ENCODE results near the gene HS3ST4. TPM values are rescaled to one million over a fixed set of nuclear protein-coding genes. Genes with fewer than 3 reads are reported as not detected.

The HS3ST4 gene
- total RNA-seq, 4 donors from 2014 or later: 0.15 to 4.6 (median 0.37) TPM

- WGBS, 2 donors: 71% methylated on average over 1 of the region's 1 CpG
- DNase-seq: no peak
- Histone ChIP-seq H3K27me3 (no peaks in the 10 kb centered on the region), H3K4me1 (no peaks in the 10 kb centered on the region), H3K36me3 (no peaks in the 10 kb centered on the region), H3K27ac (no peak overlapping the region), H3K9me3 (no peaks in the 10 kb centered on the region), H3K4me3 (no peak overlapping the region)
- TF ChIP-seq POLR2A (IDR thresholded peaks at IDR 0.05): no peak
- TF ChIP-seq CTCF (IDR thresholded peaks at IDR 0.05): no peak
- intact Hi-C loops (cut with DNase I): no loop called here
Observed at GRCh38 chr16:26128296-26128695, 436.5 kb downstream of the HS3ST4 start.

GRCh38 chr16:26129997-26130396 is 438.2 kb downstream of the HS3ST4 start:
- H3K36me3 ChIP-seq: no peaks in the 10 kb centered on the region
- no peak for DNase-seq
- H3K9me3 ChIP-seq: no peaks in the 10 kb centered on the region
- no peak overlapping the region for H3K4me3 ChIP-seq
- intact Hi-C loops (cut with DNase I): no loop called here
- H3K4me1 ChIP-seq: no peaks in the 10 kb centered on the region
- no peaks in the 10 kb centered on the region for H3K27me3 ChIP-seq
- no peak overlapping the region for H3K27ac ChIP-seq
- WGBS, 2 donors: 69 to 72% methylated on average over 5 to 8 of the region's 9 CpGs
- TF ChIP-seq CTCF (IDR thresholded peaks at IDR 0.05): no peak
- TF ChIP-seq POLR2A (IDR thresholded peaks at IDR 0.05): no peak

- no peak for TF ChIP-seq POLR2A (IDR thresholded peaks at IDR 0.05)
- no peak for TF ChIP-seq CTCF (IDR thresholded peaks at IDR 0.05)
- Histone ChIP-seq H3K36me3 (no peaks in the 10 kb centered on the region), H3K4me3 (no peak overlapping the region), H3K9me3 (no peaks in the 10 kb centered on the region), H3K27me3 (no peaks in the 10 kb centered on the region), H3K4me1 (no peaks in the 10 kb centered on the region), H3K27ac (no peak overlapping the region)
- intact Hi-C loops (cut with DNase I): no loop called here
- no peak for DNase-seq
- 37 to 65% methylated on average over 5 of the region's 5 CpGs for WGBS, 2 donors
Observed at GRCh38 chr16:26133416-26134093, 441.8 kb downstream of the HS3ST4 start.

GRCh38 chr16:26134588-26134987 is 442.8 kb downstream of the HS3ST4 start:
- H3K4me3 ChIP-seq: no peak overlapping the region
- no peaks in the 10 kb centered on the region for H3K9me3 ChIP-seq
- WGBS, 2 donors: 65 to 68% methylated on average over 2 of the region's 2 CpGs
- DNase-seq: no peak
- H3K4me1 ChIP-seq: no peaks in the 10 kb centered on the region
- TF ChIP-seq CTCF (IDR thresholded peaks at IDR 0.05): no peak
- no peak for TF ChIP-seq POLR2A (IDR thresholded peaks at IDR 0.05)
- H3K27me3 ChIP-seq: no peaks in the 10 kb centered on the region
- intact Hi-C loops (cut with DNase I): no loop called here
- H3K36me3 ChIP-seq: no peaks in the 10 kb centered on the region
- no peak overlapping the region for H3K27ac ChIP-seq

- no peak overlapping the region for H3K4me3 ChIP-seq
- no peaks in the 10 kb centered on the region for H3K36me3 ChIP-seq
- TF ChIP-seq POLR2A (IDR thresholded peaks at IDR 0.05): no peak
- TF ChIP-seq CTCF (IDR thresholded peaks at IDR 0.05): no peak
- no peaks in the 10 kb centered on the region for H3K27me3 ChIP-seq
- WGBS, 2 donors: 86 to 92% methylated on average over 2 of the region's 2 CpGs
- H3K27ac ChIP-seq: no peak overlapping the region
- H3K9me3 ChIP-seq: no peaks in the 10 kb centered on the region
- no peak for DNase-seq
- H3K4me1 ChIP-seq: no peaks in the 10 kb centered on the region
- intact Hi-C loops (cut with DNase I): no loop called here
Observed at GRCh38 chr16:26137956-26138355, 446.2 kb downstream of the HS3ST4 start.

All from esophagus squamous epithelium (tissue), 5 donors.